MCF 10A (cell line): ENCODE measurements around the gene BRI3BP. TPM values are rescaled to one million over a fixed set of nuclear protein-coding genes. Genes with fewer than 3 reads are reported as not detected.
"Not testable (repeated sequence)": the region's sequence is repeated elsewhere in the genome, so short reads cannot be mapped to it uniquely, and the experiment has no call there.

Source experiments
- BruUV-seq: library from RNA; stranded (reverse); fragments of 400-500 nt; replicated peaks from 2 replicates; lab custom pipeline; 2021; lab: Mats Ljungman, UMichigan
- CTCF ChIA-PET: fragments of 300-600 bp; sonication (Branson Sonifier 250); formaldehyde crosslinking; extraction: SDS; loops from one replicate; lab custom pipeline; 2021; ENCODE audit warnings: antibody characterized with exemption, inconsistent platforms; lab: Yijun Ruan, JAX
- POLR2A ChIA-PET: fragments of 300-600, 350-650 bp; sonication (Branson Sonifier 250); formaldehyde crosslinking; extraction: SDS; loops from one replicate; lab custom pipeline; 2020; ENCODE audit warnings: antibody characterized with exemption, inconsistent platforms; lab: Yijun Ruan, JAX
- DNase-seq: peaks from one replicate; pipeline ENCODE4 v3.0.0-alpha.2; 2018; ENCODE audit not compliant: unreplicated experiment
- H3K27ac Mint-ChIP-seq: one replicate; pipeline ENCODE4 v1.8.0; 2022; ENCODE audit warnings: mild to moderate bottlenecking, low read depth, mixed read lengths; ENCODE audit not compliant: unreplicated experiment
- H3K27me3 Mint-ChIP-seq: one replicate; pipeline ENCODE4 v1.8.0; 2022; ENCODE audit warnings: mixed read lengths; ENCODE audit not compliant: insufficient read depth, unreplicated experiment
- H3K36me3 Mint-ChIP-seq: one replicate; pipeline ENCODE4 v1.8.0; 2022; ENCODE audit warnings: mild to moderate bottlenecking, moderate library complexity, mixed read lengths; ENCODE audit not compliant: insufficient read depth, unreplicated experiment
- H3K4me1 Mint-ChIP-seq: one replicate; pipeline ENCODE4 v1.8.0; 2022; ENCODE audit warnings: mixed read lengths; ENCODE audit not compliant: insufficient read depth, unreplicated experiment
- H3K4me3 Mint-ChIP-seq: one replicate; pipeline ENCODE4 v1.8.0; 2022; ENCODE audit warnings: mild to moderate bottlenecking, moderate library complexity, mixed read lengths; ENCODE audit not compliant: unreplicated experiment
- H3K9me3 Mint-ChIP-seq: one replicate; pipeline ENCODE4 v1.8.0; 2022; ENCODE audit warnings: mixed read lengths; ENCODE audit not compliant: unreplicated experiment
- CTCF ChIP-seq: fragments of 200-600 bp; IDR thresholded peaks from one replicate; pipeline ENCODE4 v1.8.0; 2022; ENCODE audit warnings: antibody characterized with exemption, mild to moderate bottlenecking; ENCODE audit not compliant: unreplicated experiment
- intact Hi-C: fragments of 100-400 bp; cut with micrococcal nuclease; formaldehyde crosslinking; loops from 2 replicates; pipeline ENCODE4 v1.14.1; 2022
- total RNA-seq: library from RNA; stranded (reverse); gene quantifications from 2 replicates; pipeline ENCODE4 v1.2.3, GENCODE V29; 2022

BRI3BP gene
- total RNA-seq, 1 experiment from 2014 or later = 11.9 TPM

GRCh38 chr12:125029761-125030358 is 36.4 kb downstream of the BRI3BP start:
- H3K36me3 Mint-ChIP-seq = peaks cover 8% of the 10 kb centered on the region
- intact Hi-C loops = no loop called here
- H3K27me3 Mint-ChIP-seq = no peaks in the 10 kb centered on the region
- no TSS peak for BruUV-seq
- ChIA-PET CTCF (interaction anchor here (0.6 kb wide), 1 partner anchor 79 kb away, joined by 3 read pairs; no protein-coding TSS in a partner anchor), POLR2A (no interaction called here)
- no peak overlapping the region for H3K4me3 Mint-ChIP-seq
- no peak for DNase-seq
- H3K9me3 Mint-ChIP-seq = no peaks in the 10 kb centered on the region
- H3K27ac Mint-ChIP-seq = no peak overlapping the region
- TF ChIP-seq CTCF = no peak
- H3K4me1 Mint-ChIP-seq = no peaks in the 10 kb centered on the region

- DNase-seq, BruUV-seq, H3K36me3 Mint-ChIP-seq, H3K9me3 Mint-ChIP-seq, H3K27me3 Mint-ChIP-seq, POLR2A ChIA-PET, intact Hi-C loops, H3K27ac Mint-ChIP-seq, H3K4me3 Mint-ChIP-seq, H3K4me1 Mint-ChIP-seq: not testable (repeated sequence)
- CTCF ChIA-PET = interaction anchor here (0.6 kb wide), 1 partner anchor 37 kb away, joined by 3 read pairs; no protein-coding TSS in a partner anchor
Observed at GRCh38 chr12:125031471-125031870, 38.0 kb downstream of the BRI3BP start.

GRCh38 chr12:125032466-125033152 is 39.2 kb downstream of the BRI3BP start:
- no peaks in the 10 kb centered on the region for H3K36me3 Mint-ChIP-seq
- H3K27me3 Mint-ChIP-seq = no peaks in the 10 kb centered on the region
- no peak for TF ChIP-seq CTCF
- intact Hi-C loops = no loop called here
- DNase-seq = no peak
- ChIA-PET POLR2A (no interaction called here), CTCF (no interaction called here)
- no TSS peak for BruUV-seq
- no peaks in the 10 kb centered on the region for H3K9me3 Mint-ChIP-seq
- no peak overlapping the region for H3K4me3 Mint-ChIP-seq
- peak overlapping the region; percentile 29 for H3K27ac Mint-ChIP-seq
- no peaks in the 10 kb centered on the region for H3K4me1 Mint-ChIP-seq

- DNase-seq = no peak
- Mint-ChIP-seq H3K27me3 (no peaks in the 10 kb centered on the region), H3K9me3 (no peaks in the 10 kb centered on the region), H3K4me1 (no peaks in the 10 kb centered on the region), H3K4me3 (no peak overlapping the region), H3K36me3 (no peaks in the 10 kb centered on the region), H3K27ac (peak overlapping the region; percentile 29)
- no peak for TF ChIP-seq CTCF
- BruUV-seq = no TSS peak
- intact Hi-C loops = no loop called here
- POLR2A ChIA-PET = no interaction called here
- CTCF ChIA-PET = no interaction called here
Observed at GRCh38 chr12:125033288-125033687, 39.8 kb downstream of the BRI3BP start.
